ENCODE results near the gene SNAP91. TPM values are rescaled to one million over a fixed set of nuclear protein-coding genes. Genes with fewer than 3 reads are reported as not detected.

SNAP91 gene
- total and polyA plus RNA-seq, 9 donors, result 0.71 to 3.1 (median 1.4) TPM

DNA sequence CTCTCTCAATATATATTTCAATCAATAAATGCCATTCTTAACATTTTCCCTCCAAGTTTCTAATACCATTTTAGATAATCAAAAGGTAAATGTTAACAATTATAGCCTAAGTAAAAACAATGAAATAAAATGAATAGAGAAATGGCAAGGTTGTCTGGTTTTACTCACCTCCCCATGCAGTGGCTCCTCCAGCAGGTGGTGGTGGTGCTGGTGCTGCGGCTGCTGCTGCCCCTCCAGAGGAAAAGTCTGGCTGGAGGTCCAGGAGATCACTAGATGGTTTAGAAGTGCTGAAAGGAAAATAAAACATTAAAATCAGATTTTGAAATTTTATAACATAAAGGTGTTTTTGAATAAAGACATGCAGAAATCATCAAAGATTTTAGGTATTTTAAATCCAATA, 103.4 kb downstream of the SNAP91 start:
- intact Hi-C loops (cut with DNase I), result no loop called here
- no peak for DNase-seq
- Histone ChIP-seq H3K9me3 (no peaks in the 10 kb centered on the region), H3K4me3 (no peak overlapping the region), H3K27me3 (no peaks in the 10 kb centered on the region), H3K4me1 (ENCODE audit: insufficient read depth) (no peaks in the 10 kb centered on the region), H3K36me3 (no peaks in the 10 kb centered on the region), H3K27ac (no peak overlapping the region)
- 90 to 98% (median 92%) methylated on average over 1 of the region's 1 CpG for WGBS, 3 donors
- TF ChIP-seq, protein P1, sequence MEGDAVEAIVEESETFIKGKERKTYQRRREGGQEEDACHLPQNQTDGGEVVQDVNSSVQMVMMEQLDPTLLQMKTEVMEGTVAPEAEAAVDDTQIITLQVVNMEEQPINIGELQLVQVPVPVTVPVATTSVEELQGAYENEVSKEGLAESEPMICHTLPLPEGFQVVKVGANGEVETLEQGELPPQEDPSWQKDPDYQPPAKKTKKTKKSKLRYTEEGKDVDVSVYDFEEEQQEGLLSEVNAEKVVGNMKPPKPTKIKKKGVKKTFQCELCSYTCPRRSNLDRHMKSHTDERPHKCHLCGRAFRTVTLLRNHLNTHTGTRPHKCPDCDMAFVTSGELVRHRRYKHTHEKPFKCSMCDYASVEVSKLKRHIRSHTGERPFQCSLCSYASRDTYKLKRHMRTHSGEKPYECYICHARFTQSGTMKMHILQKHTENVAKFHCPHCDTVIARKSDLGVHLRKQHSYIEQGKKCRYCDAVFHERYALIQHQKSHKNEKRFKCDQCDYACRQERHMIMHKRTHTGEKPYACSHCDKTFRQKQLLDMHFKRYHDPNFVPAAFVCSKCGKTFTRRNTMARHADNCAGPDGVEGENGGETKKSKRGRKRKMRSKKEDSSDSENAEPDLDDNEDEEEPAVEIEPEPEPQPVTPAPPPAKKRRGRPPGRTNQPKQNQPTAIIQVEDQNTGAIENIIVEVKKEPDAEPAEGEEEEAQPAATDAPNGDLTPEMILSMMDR (IDR thresholded peaks at IDR 0.05), result no peak
- TF ChIP-seq POLR2A (IDR thresholded peaks at IDR 0.05), result no peak
- TF ChIP-seq EP300 (IDR thresholded peaks at IDR 0.05), result no peak

DNA sequence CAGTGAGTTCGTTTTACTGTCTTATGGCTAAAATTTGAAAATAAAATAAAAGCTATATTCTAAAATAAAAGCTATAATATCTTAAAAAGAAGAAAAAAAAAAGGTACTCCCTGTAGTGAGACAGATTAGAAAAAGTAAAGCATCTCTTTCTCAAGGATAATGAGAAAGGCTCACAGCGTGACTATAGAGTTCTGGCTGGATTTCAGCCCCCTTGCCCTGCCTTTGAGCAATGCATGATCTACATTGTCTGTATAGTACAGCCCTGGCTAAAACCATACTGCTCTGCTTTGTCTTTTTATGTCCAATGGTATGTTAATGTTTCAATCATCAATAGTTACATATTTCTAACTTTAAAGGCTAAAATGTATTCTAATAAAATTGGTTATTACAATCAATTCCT, 105.3 kb downstream of the SNAP91 start:
- no peak for TF ChIP-seq POLR2A (IDR thresholded peaks at IDR 0.05)
- TF ChIP-seq, protein P1 (IDR thresholded peaks at IDR 0.05), result no peak
- WGBS, 3 donors, result 44 to 69% (median 59%) methylated on average over 2 of the region's 2 CpGs
- no peaks in the 10 kb centered on the region for H3K36me3 ChIP-seq
- no peak overlapping the region for H3K27ac ChIP-seq
- no peaks in the 10 kb centered on the region for H3K27me3 ChIP-seq
- H3K4me3 ChIP-seq, result no peak overlapping the region
- no peaks in the 10 kb centered on the region for H3K4me1 ChIP-seq (ENCODE audit: insufficient read depth)
- intact Hi-C loops (cut with DNase I), result no loop called here
- H3K9me3 ChIP-seq, result no peaks in the 10 kb centered on the region
- no peak for DNase-seq

DNA sequence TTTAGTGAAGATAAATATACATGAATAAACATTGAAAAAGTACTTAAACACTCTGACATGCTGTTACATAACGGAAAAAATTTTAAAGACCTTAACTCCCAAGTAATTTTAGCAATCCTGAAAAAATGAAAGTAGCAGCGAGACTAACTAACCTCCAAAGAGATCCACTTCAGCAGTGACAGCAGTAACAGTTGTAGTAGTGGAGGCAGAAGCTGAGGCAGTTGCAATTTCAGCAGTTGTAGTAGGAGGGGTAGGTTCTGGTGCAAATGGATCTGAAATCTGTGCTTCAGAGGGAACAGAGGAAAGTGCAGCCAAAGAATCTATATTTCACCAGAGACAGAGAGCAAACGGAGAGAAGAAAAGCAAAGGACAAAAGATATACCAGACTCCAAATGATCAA, 107.8 kb downstream of the SNAP91 start:
- WGBS, 3 donors, result 14 to 22% (median 19%) methylated on average over 3 of the region's 3 CpGs
- H3K4me3 ChIP-seq, result no peak overlapping the region
- intact Hi-C loops (cut with DNase I), result no loop called here
- no peaks in the 10 kb centered on the region for H3K27me3 ChIP-seq
- H3K9me3 ChIP-seq, result no peaks in the 10 kb centered on the region
- H3K4me1 ChIP-seq (ENCODE audit: insufficient read depth), result no peaks in the 10 kb centered on the region
- H3K36me3 ChIP-seq, result no peaks in the 10 kb centered on the region
- no peak for DNase-seq
- TF ChIP-seq EP300 (IDR thresholded peaks at IDR 0.05), result no peak
- TF ChIP-seq POLR2A (IDR thresholded peaks at IDR 0.05), result no peak
- TF ChIP-seq, protein P1 (IDR thresholded peaks at IDR 0.05), result no peak
- no peak overlapping the region for H3K27ac ChIP-seq

DNA sequence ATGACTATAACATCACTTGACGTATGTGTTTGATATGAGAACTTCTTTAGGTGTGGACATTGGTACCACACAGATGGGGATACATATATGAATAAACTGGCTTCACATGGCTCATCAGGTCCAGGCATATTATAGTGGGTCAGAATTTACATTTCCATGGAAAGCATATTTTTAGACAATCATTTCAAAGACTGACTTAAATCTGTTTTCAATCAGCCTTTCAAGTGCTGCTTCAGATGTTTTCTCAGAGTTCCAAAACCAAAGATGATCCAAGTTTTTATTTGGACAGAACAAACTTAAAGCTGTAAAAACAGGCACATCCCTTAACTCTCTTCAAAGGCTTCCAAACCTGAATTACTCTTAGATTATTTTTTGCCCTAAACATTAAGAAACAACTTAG, 108.4 kb downstream of the SNAP91 start:
- no peaks in the 10 kb centered on the region for H3K27me3 ChIP-seq
- TF ChIP-seq, protein P1 (IDR thresholded peaks at IDR 0.05), result no peak
- TF ChIP-seq EP300 (IDR thresholded peaks at IDR 0.05) (no peak), POLR2A (IDR thresholded peaks at IDR 0.05) (no peak)
- H3K4me3 ChIP-seq, result no peak overlapping the region
- 79 to 93% (median 90%) methylated on average over 1 of the region's 1 CpG for WGBS, 3 donors
- intact Hi-C loops (cut with DNase I), result no loop called here
- no peaks in the 10 kb centered on the region for H3K4me1 ChIP-seq (ENCODE audit: insufficient read depth)
- no peak overlapping the region for H3K27ac ChIP-seq
- H3K9me3 ChIP-seq, result no peaks in the 10 kb centered on the region
- H3K36me3 ChIP-seq, result no peaks in the 10 kb centered on the region
- no peak for DNase-seq

DNA sequence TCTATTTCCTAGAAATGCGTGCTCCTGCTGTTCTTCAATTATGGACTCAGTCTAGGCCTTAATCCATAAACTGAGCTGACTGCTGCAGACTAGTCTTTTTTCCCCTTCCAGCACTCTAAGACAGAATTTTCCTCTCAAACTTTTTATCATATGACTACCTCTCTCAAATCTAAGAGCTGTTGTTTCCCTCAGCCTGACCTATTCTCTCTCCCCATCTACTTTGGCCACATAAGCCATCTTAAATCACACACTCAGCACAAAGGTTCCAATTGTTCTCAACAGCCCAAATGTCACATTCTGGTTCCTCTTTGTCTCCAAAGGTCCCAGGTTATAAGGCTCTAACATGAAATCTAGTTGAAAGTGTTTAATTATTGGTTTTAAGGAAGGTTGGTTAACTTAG, 111.4 kb downstream of the SNAP91 start:
- no peak overlapping the region for H3K27ac ChIP-seq
- intact Hi-C loops (cut with DNase I), result no loop called here
- WGBS, 3 donors, result 63 to 77% (median 70%) methylated on average over 1 of the region's 1 CpG

More for the DNA sequence above, 111.4 kb downstream of the SNAP91 start:
- no peaks in the 10 kb centered on the region for H3K36me3 ChIP-seq
- H3K4me3 ChIP-seq, result no peak overlapping the region
- no peaks in the 10 kb centered on the region for H3K4me1 ChIP-seq (ENCODE audit: insufficient read depth)
- no peak for DNase-seq
- no peaks in the 10 kb centered on the region for H3K9me3 ChIP-seq
- no peaks in the 10 kb centered on the region for H3K27me3 ChIP-seq
- TF ChIP-seq EP300 (IDR thresholded peaks at IDR 0.05), result no peak
- TF ChIP-seq, protein P1 (IDR thresholded peaks at IDR 0.05), result no peak
- TF ChIP-seq POLR2A (IDR thresholded peaks at IDR 0.05), result no peak

Measured in ovary (tissue), 9 donors.